RWPE2 (cell line): ENCODE measurements around the gene COLEC11.
"Not testable (repeated sequence)": the region's sequence is repeated elsewhere in the genome, so short reads cannot be mapped to it uniquely, and the experiment has no call there.

Source experiments
- ATAC-seq: fragments of 200-7000 bp; cut with Tn5 transposase; 3 replicates; pipeline ENCODE4 v1.9.1; 2021; ENCODE audit warnings: low read depth
- DNase-seq: peaks from one replicate; pipeline ENCODE4 v3.0.0-alpha.2; 2020; ENCODE audit warnings: low spot score
- H3K27ac ChIP-seq: fragments of 450-650 bp; 2 replicates; pipeline ENCODE4 v1.5.1; 2017; ENCODE audit warnings: mild to moderate bottlenecking; ENCODE audit not compliant: poor library complexity, severe bottlenecking
- H3K27me3 ChIP-seq: fragments of 250-450 bp; sonication (Bioruptor Pico); 2 replicates; pipeline ENCODE4 v1.5.1; 2021; ENCODE audit warnings: mild to moderate bottlenecking, moderate library complexity; ENCODE audit not compliant: insufficient read depth, poor library complexity, severe bottlenecking
- H3K36me3 ChIP-seq: fragments of 250-450 bp; sonication (Bioruptor Pico); 2 replicates; pipeline ENCODE4 v1.5.1; 2020; ENCODE audit warnings: low read depth, mild to moderate bottlenecking, moderate library complexity
- H3K4me1 ChIP-seq: fragments of 250-450 bp; sonication (Bioruptor Pico); 2 replicates; pipeline ENCODE4 v1.5.1; 2021; ENCODE audit warnings: mild to moderate bottlenecking, moderate library complexity; ENCODE audit not compliant: insufficient read depth, poor library complexity, severe bottlenecking
- H3K4me3 ChIP-seq: fragments of 250-450 bp; sonication (Bioruptor Pico); 2 replicates; pipeline ENCODE4 v1.5.1; 2021; ENCODE audit warnings: mild to moderate bottlenecking, moderate library complexity; ENCODE audit not compliant: severe bottlenecking
- H3K9me3 ChIP-seq: fragments of 250-450 bp; sonication (Bioruptor Pico); 2 replicates; pipeline ENCODE4 v1.5.1; 2021; ENCODE audit warnings: mild to moderate bottlenecking, moderate library complexity; ENCODE audit not compliant: severe bottlenecking
- TF ChIP-seq, protein P1 (sequence below): fragments of 450-650 bp; IDR thresholded peaks from one replicate; pipeline ENCODE4 v1.5.1; 2017; ENCODE audit warnings: mild to moderate bottlenecking, moderate library complexity; ENCODE audit not compliant: poor library complexity, severe bottlenecking

The COLEC11 gene

DNA sequence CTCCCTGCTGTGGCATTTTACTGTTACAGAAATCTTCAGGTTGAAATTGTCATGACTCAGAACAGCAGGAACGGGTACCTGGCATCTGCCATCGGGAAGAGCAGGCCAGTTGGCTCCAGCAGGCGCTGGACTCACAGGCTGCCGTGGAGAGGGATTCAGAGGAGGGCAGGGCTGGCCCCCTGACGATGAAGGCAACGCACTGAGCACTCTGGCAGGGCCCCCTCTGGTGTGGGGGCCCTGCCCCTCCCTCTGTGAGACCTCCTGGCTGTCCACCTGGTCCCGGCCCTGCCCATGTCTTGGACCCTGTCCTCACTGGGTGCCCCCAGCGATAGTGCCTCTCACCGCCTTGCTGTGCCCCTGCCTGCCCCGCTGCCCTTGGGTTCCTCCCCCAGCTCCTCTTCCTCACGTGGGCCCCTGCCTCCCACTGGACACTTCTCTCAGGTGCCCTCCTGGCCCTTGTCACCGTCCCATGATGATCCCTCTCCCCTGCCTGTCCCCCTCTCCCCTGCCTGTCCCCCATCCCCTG, 39.7 kb downstream of the COLEC11 start:
- no peak for ATAC-seq

DNA sequence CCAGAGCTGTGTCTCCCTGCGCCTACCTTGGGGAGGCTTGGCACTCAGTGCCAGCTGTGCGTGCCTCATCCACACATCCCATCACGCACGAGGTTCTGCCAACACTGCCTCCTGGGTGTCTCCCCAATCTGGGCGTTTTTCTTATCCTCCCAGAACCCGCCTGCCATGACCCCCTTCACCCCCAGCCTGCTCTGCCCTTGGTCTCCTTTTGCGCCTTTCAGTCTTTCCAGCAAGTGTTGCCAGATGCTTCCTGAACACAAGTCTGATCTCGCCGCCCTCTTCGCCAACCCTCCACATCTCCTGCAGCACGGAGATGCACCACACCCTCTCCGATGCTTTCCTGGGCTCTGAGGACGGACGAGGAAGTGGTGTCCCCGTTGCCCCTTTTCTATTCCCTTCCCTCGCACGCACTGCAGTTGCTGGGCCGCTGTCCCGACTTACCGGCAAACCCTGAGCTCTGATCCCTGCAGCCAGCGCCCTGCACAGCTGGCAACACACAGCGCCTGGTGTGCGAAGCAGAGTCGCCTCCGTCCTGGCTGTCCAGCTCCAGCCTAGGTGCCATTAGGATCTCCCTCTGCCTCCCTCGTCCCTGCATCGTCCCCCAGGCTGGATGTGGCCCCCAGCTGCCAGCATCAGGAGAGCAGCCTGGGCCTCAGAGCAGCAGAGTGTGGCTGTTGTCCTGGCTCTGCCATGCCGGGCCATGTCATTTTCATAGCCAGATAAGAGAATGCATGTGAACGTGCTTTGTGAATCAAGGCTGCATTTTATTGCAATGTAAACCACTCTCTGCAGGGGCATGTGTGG, 40.5 kb downstream of the COLEC11 start:
- Histone ChIP-seq H3K27me3 (no peaks in the 10 kb centered on the region), H3K4me1 (peaks cover 3% of the 10 kb centered on the region), H3K9me3 (no peaks in the 10 kb centered on the region), H3K4me3 (no peak overlapping the region), H3K36me3 (no peaks in the 10 kb centered on the region), H3K27ac (no peak overlapping the region)
- ATAC-seq (no peak), DNase-seq (peak; percentile 39)
- TF ChIP-seq, protein P1, sequence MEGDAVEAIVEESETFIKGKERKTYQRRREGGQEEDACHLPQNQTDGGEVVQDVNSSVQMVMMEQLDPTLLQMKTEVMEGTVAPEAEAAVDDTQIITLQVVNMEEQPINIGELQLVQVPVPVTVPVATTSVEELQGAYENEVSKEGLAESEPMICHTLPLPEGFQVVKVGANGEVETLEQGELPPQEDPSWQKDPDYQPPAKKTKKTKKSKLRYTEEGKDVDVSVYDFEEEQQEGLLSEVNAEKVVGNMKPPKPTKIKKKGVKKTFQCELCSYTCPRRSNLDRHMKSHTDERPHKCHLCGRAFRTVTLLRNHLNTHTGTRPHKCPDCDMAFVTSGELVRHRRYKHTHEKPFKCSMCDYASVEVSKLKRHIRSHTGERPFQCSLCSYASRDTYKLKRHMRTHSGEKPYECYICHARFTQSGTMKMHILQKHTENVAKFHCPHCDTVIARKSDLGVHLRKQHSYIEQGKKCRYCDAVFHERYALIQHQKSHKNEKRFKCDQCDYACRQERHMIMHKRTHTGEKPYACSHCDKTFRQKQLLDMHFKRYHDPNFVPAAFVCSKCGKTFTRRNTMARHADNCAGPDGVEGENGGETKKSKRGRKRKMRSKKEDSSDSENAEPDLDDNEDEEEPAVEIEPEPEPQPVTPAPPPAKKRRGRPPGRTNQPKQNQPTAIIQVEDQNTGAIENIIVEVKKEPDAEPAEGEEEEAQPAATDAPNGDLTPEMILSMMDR, result no peak

More for the DNA sequence above, 39.7 kb downstream of the COLEC11 start:
- DNase-seq, result peak; percentile 59
- H3K9me3 ChIP-seq, result no peaks in the 10 kb centered on the region
- no peak overlapping the region for H3K27ac ChIP-seq
- no peaks in the 10 kb centered on the region for H3K27me3 ChIP-seq
- no peak overlapping the region for H3K4me3 ChIP-seq
- TF ChIP-seq, protein P1, result no peak
- no peaks in the 10 kb centered on the region for H3K36me3 ChIP-seq
- peaks cover 3% of the 10 kb centered on the region for H3K4me1 ChIP-seq

DNA sequence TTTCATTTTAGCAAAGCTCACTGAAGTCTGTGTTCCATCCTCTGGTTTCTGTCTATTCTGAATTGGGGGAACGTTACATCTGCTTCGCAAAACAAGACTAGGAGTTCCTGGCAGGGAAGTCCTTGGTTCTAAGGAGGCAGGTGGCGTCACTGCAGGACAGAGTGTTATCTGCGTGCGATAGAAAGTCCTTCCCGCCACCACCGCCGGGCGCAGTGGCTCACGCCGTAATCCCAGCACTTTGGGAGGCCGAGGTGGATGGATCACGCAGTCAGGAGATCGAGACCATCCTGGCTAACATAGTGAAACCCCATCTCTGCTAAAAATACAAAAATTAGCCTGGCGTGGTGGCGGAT, 41.0 kb downstream of the COLEC11 start:
- not testable (repeated sequence) for H3K36me3 ChIP-seq, H3K27me3 ChIP-seq, H3K4me1 ChIP-seq, H3K9me3 ChIP-seq, H3K4me3 ChIP-seq, ATAC-seq, H3K27ac ChIP-seq
- peak; percentile 23 for DNase-seq

DNA sequence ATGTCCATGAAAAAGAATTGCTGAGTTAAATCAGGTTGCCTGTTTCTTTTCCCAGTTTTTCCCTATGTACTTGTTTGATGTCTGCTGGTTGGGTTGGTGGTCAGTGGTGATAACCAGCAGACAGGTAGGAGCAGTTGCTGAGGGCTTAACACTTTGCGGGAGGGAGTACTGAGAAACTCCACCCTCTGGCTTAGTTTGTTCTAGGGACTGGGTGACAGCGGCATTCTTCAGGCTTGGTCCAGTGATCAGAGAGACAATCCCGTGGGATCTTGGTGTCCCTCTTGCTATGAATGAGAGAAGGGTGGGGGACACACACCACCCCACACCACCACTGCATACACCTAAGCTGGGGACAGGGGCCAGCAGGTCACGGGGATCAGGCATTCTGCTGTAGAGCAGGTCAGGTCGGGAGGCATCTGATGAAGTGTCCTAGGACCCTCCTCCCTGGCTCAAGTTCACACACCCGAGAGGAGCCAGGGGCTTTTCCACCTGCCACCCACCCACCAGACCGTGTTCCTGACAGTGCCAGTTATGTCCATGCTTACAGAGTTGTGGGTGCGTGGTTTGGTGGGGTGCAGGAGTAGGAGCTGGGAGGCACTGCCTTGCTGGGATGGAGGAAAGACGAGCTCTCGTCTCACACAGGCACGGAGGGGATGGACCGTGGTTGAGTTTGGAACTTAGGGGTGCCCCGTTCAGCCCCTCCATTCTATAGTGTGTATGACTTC, 41.8 kb downstream of the COLEC11 start:
- ATAC-seq, result no peak

DNA sequence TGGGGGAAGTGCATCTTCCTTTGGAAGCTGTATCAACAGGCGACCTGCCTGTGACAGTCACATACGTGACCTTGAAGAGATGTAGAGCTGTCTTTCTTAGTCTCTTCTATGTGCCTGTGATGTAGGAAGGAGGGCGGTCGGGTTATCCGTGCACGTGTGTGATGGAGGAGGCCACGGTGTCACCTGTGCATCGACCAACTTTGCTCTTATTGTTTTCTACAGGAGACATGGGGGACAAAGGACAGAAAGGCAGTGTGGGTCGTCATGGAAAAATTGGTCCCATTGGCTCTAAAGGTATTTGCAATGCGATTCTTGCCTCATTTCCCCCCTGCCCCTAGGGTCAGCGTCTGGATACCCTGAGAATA, 42.4 kb downstream of the COLEC11 start:
- Histone ChIP-seq H3K4me1 (peaks cover 3% of the 10 kb centered on the region), H3K36me3 (no peaks in the 10 kb centered on the region), H3K4me3 (no peak overlapping the region), H3K9me3 (no peaks in the 10 kb centered on the region), H3K27me3 (no peaks in the 10 kb centered on the region), H3K27ac (no peak overlapping the region)
- ATAC-seq (no peak), DNase-seq (peak; percentile 48)
- TF ChIP-seq, protein P1, result no peak

More for the DNA sequence above, 41.8 kb downstream of the COLEC11 start:
- Histone ChIP-seq H3K27me3 (no peaks in the 10 kb centered on the region), H3K36me3 (no peaks in the 10 kb centered on the region), H3K4me1 (peaks cover 3% of the 10 kb centered on the region), H3K27ac (no peak overlapping the region), H3K4me3 (no peak overlapping the region), H3K9me3 (no peaks in the 10 kb centered on the region)
- TF ChIP-seq, protein P1, result no peak
- peak; percentile 53 for DNase-seq
